ENCODE data around the gene MACROD2. TPM values are rescaled to one million over a fixed set of nuclear protein-coding genes. Genes with fewer than 3 reads are reported as not detected.
"Not testable (repeated sequence)": the region's sequence is repeated elsewhere in the genome, so short reads cannot be mapped to it uniquely, and the experiment has no call there.

Gene MACROD2
- total RNA-seq, 1 experiment from 2014 or later = 1.5 TPM

DNA sequence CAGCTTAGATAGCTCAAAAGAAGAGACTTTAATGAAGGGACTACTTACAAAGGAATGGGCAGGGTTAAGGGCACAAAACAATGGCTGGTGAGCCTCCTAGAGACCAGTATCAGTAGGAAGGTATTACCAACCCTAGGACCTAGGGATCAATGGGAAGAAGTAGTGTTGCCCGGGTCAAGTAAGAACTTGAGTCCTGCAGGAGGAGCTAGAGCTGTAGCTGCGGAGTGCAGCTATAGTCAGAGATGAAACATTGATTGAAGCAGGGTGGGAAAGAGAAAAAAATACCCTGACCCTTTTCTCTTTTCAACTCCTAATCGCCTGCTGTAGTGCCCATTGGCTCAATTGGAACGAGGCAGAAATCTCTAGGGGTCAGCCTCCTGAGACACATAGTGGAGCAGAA lies 198.1 kb downstream of the MACROD2 start:
- H3K4me3 ChIP-seq (ENCODE audit: insufficient read depth, low read depth, low read length) = no peak overlapping the region
- H3K27me3 ChIP-seq (ENCODE audit: control insufficient read depth, insufficient read depth, low read length) = no peaks in the 10 kb centered on the region
- H3K36me3 ChIP-seq (replicated peaks; ENCODE audit: control insufficient read depth, insufficient read depth, low read length) = no peaks in the 10 kb centered on the region
- peak; percentile 20 for DNase-seq

DNA sequence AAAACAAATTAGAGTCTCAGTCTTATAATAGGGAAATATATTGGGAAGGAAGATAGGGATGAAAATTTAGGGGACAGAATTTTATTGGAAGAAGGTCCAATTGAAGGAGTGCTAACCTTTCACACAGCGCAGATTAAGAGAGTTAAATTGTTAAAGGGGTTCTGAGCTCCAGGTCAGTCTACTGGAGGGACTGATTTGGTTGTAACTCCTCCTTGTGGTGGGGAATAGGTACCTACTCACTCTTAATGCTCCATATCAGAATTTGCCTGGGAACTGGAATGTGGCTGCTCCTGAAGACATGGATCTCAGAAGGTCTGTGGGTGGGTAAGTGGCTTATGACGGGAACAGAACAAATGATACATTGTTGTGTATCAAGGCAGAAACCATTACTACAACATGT lies 198.6 kb downstream of the MACROD2 start:
- Histone ChIP-seq H3K27me3 (ENCODE audit: control insufficient read depth, insufficient read depth, low read length) (no peaks in the 10 kb centered on the region), H3K4me3 (ENCODE audit: insufficient read depth, low read depth, low read length) (no peak overlapping the region), H3K36me3 (replicated peaks; ENCODE audit: control insufficient read depth, insufficient read depth, low read length) (no peaks in the 10 kb centered on the region)
- DNase-seq = peak; percentile 36

DNA sequence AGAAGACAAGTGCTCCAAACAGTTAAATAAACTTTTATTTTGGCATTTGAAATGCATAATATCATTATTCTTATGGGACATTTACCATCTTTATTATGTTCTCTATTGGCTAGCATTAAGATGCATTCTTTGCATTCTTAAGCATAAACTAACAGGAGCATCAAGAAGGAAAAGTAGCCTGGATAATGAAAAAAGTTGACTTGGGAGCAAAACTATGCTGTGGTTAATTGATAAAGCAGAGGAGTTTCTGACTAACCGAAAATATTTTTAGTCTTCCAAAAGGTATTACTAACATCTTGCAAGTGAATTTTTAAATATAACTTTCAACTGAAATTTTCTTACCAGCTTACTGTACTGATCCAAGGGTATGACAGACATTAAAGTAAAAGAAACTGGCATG lies 201.8 kb downstream of the MACROD2 start:
- Histone ChIP-seq H3K36me3 (replicated peaks; ENCODE audit: control insufficient read depth, insufficient read depth, low read length) (no peaks in the 10 kb centered on the region), H3K27me3 (ENCODE audit: control insufficient read depth, insufficient read depth, low read length) (no peaks in the 10 kb centered on the region), H3K4me3 (ENCODE audit: insufficient read depth, low read depth, low read length) (no peak overlapping the region)
- DNase-seq = no peak

DNA sequence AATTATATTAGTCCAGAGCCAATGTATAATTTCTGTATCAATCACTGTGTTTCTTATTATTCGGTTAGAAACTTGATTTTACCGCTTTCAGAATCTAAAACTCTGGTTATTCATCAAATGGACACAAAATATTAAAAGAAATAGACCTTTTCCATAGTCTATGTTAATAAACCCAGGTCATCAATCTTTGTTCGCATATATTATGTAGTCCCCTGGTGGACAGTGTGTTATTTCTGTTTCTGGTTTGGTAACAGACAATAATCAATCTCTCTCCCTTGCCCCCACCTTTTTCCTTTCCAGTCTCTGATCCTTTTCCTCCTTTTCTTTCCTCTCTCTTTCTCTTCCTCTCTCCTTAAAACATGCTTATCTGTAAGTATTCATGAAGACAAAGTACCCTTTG lies 203.1 kb downstream of the MACROD2 start:
- Histone ChIP-seq H3K4me3 (ENCODE audit: insufficient read depth, low read depth, low read length) (no peak overlapping the region), H3K27me3 (ENCODE audit: control insufficient read depth, insufficient read depth, low read length) (no peaks in the 10 kb centered on the region), H3K36me3 (replicated peaks; ENCODE audit: control insufficient read depth, insufficient read depth, low read length) (no peaks in the 10 kb centered on the region)
- DNase-seq = no peak

DNA sequence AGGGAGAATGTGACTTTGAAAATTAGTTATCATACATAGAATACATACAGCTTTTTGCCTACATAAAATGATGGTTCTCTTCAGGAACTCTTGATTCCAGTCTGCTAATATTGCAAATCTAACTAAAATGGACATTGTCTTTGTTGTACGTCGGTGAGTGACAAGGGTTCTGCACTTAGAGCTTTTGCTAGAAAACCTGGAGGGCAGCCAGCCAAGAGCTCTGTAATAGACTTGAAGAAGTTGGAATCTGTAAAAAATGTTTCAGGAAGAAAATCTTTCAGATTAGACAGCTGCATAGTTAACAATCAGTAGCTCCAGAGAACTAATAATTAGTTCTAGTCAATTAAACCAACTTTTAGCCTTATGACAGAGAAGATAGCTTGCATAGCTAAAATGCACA lies 203.8 kb downstream of the MACROD2 start:
- Histone ChIP-seq H3K4me3 (ENCODE audit: insufficient read depth, low read depth, low read length) (no peak overlapping the region), H3K27me3 (ENCODE audit: control insufficient read depth, insufficient read depth, low read length) (no peaks in the 10 kb centered on the region), H3K36me3 (replicated peaks; ENCODE audit: control insufficient read depth, insufficient read depth, low read length) (no peaks in the 10 kb centered on the region)
- no peak for DNase-seq

DNA sequence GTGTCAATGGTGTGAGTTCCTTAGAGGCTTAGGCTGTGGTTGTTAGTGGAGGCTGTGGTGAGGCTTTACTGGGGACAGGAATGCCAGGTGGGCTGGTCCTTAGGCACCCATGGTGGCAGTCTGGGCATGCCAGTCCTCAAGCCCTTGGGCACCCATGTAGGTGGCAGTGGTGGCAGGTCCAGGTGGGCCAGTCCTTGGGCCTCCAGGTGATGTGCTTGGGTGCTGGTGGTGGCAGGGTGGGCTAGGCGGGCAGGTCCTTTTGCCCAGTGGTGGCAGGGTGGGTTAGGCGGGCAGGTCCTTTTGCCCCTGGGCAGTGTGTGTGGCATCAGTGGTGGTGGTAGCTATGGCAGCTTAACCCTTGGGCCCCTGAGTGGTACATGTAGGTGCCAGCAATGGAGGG lies 208.3 kb downstream of the MACROD2 start:
- Histone ChIP-seq H3K27me3 (ENCODE audit: control insufficient read depth, insufficient read depth, low read length) (no peaks in the 10 kb centered on the region), H3K36me3 (replicated peaks; ENCODE audit: control insufficient read depth, insufficient read depth, low read length) (no peaks in the 10 kb centered on the region), H3K4me3 (ENCODE audit: insufficient read depth, low read depth, low read length) (no peak overlapping the region)
- DNase-seq = no peak

DNA sequence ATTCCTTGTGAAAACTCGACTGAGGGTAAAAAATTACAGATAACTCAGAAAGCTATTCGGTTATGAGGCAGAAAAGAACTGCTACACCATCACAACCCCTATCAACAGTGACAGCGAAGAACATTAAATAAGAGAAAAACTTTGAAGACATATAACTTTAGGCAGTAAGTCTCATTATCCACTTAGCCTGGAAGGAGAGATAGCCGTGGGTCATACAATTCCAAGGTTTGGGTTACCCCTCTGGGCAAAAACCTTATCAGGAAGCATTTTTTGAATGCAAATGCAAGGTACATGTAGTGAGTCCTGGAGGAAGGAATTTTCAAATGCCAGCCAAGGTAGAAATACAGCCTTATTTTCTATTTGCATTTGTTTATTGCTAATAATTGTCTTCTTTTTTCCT lies 212.3 kb downstream of the MACROD2 start:
- Histone ChIP-seq H3K27me3 (ENCODE audit: control insufficient read depth, insufficient read depth, low read length) (no peaks in the 10 kb centered on the region), H3K4me3 (ENCODE audit: insufficient read depth, low read depth, low read length) (no peak overlapping the region), H3K36me3 (replicated peaks; ENCODE audit: control insufficient read depth, insufficient read depth, low read length) (no peaks in the 10 kb centered on the region)
- no peak for DNase-seq

DNA sequence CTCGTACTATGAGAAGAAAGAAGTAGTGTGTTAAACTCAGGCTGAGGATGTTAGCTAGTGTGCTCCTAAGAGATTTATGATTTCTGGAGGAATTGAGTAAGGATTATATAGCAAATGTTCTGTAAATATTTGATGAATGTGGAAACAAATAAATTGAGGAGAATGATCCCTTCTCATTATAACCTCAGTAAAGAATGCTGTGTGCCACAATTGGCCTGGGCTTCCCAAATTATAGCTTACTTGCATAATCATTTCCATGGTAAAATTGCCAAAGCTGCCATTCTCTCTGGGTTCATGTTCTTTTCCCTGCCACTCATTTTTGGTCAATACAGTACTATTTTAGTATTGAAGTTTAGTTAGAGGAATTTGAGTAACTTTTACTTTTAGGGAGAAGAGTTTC lies 213.6 kb downstream of the MACROD2 start:
- H3K27me3 ChIP-seq (ENCODE audit: control insufficient read depth, insufficient read depth, low read length) = no peaks in the 10 kb centered on the region
- H3K4me3 ChIP-seq (ENCODE audit: insufficient read depth, low read depth, low read length) = no peak overlapping the region
- DNase-seq = no peak
- H3K36me3 ChIP-seq (replicated peaks; ENCODE audit: control insufficient read depth, insufficient read depth, low read length) = no peaks in the 10 kb centered on the region

DNA sequence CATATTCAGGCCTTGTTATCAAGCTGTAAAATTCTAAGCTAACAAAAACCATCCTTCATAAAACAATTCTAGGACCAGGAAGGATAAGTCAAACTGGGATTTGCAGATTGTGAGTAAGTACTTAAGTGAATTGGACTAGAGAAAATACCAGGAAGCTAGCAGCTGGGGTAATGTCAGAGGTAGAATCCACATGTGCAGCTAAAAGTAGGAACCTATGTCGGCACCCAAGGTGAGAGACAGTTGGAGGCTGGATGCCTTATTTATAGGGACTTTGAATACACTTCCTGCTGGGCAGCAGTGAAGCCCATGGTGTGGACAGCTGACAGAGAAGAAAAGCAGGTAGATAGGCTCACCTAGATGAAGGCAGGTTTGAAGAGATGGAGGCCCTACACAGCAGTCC lies 214.8 kb downstream of the MACROD2 start:
- H3K4me3 ChIP-seq (ENCODE audit: insufficient read depth, low read depth, low read length) = no peak overlapping the region
- H3K27me3 ChIP-seq (ENCODE audit: control insufficient read depth, insufficient read depth, low read length) = no peaks in the 10 kb centered on the region
- H3K36me3 ChIP-seq (replicated peaks; ENCODE audit: control insufficient read depth, insufficient read depth, low read length) = no peaks in the 10 kb centered on the region
- no peak for DNase-seq

DNA sequence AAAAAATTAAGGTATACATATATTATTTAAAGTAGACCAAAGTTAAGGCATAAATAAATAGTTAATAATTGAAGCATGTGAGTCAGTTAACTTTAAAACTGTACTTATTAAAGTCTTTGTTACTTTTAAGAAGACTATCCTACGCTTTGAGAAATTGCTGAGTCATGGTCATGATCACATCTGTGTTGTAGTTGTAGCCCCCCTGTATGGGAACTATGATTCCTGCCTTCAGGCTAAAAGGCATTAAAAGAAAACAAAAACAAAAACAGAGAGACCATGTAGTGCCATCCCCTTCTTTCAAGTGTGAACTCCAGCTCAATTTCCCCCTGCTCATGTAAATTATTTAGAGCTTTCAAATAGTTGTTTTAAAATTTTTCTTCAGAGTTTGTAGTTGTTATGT lies 218.7 kb downstream of the MACROD2 start:
- Histone ChIP-seq H3K27me3 (ENCODE audit: control insufficient read depth, insufficient read depth, low read length) (no peaks in the 10 kb centered on the region), H3K36me3 (replicated peaks; ENCODE audit: control insufficient read depth, insufficient read depth, low read length) (no peaks in the 10 kb centered on the region), H3K4me3 (ENCODE audit: insufficient read depth, low read depth, low read length) (no peak overlapping the region)
- no peak for DNase-seq

DNA sequence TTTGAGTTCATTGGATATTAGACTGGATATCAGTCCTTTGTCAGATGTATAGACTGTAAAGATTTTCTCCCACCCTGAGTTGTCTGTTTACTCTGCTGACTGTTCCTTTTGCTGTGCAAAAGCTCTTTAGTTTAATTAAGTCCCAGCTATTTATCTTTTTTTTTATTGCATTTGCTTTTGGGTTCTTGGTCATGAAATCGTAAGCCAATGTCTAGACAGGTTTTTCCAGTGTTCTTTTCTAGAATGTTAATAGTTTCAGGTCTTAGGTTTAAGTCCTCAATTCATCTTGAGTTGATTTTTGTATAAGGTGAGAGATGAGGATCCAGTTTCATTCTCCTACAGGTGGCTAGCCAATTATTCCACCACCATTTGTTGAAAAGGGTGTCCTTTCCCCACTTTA lies 220.6 kb downstream of the MACROD2 start:
- H3K27me3 ChIP-seq (ENCODE audit: control insufficient read depth, insufficient read depth, low read length); H3K4me3 ChIP-seq (ENCODE audit: insufficient read depth, low read depth, low read length); H3K36me3 ChIP-seq (replicated peaks; ENCODE audit: control insufficient read depth, insufficient read depth, low read length); DNase-seq: not testable (repeated sequence)

DNA sequence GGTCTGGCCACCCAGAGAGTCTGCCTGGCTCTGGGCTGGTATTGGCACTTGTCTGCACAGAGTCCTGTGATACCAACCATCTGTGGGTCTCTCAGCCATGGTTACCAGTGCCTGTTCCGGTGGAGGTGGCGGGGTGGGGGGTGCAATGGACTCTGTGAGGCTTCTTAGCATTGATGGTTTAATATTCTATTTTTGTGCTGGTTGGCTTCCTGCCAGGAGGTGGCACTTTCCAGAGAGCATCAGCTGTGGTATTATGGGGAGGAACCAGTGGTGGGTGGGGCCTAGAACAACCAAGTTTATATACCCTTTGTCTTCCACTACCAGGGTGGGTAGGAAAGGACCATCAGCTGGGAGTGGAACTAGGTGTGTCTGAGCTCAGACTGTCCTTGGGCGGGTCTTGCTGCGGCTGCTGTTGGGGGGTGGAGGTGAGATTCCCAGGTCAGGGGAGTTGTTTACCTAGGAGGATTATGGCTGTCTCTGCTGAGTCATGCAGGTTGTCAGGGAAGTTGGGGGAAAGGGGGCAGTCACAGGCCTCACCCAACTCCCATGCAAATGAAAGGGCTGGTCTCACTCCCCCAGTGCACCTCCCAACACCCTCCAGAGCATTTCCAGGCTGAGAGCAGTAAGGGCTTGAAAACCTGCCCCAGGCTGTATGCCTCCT lies 224.6 kb downstream of the MACROD2 start:
- Histone ChIP-seq H3K27me3 (ENCODE audit: control insufficient read depth, insufficient read depth, low read length) (no peaks in the 10 kb centered on the region), H3K4me3 (ENCODE audit: insufficient read depth, low read depth, low read length) (no peak overlapping the region), H3K36me3 (replicated peaks; ENCODE audit: control insufficient read depth, insufficient read depth, low read length) (no peaks in the 10 kb centered on the region)
- peak; percentile 6 for DNase-seq

DNA sequence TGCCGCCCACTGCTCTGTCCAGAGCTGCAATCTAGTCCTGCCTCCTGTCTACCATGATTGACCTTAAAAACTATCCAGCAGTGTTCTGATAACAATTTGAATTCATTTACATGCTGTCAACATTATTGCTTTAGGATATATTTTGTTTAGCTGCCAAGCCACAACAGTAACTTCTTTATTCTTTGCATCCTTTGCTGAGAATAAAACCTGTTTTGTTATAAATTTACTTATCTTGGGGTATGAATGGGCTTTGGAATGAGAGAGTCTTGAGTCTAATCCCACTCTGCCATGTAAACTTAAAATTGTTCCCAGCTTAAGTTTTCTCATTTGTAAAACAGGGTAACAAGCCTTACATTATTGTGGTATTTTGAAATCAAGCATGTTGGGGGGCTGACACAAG lies 225.7 kb downstream of the MACROD2 start:
- no peak for DNase-seq
- H3K4me3 ChIP-seq (ENCODE audit: insufficient read depth, low read depth, low read length) = no peak overlapping the region
- H3K27me3 ChIP-seq (ENCODE audit: control insufficient read depth, insufficient read depth, low read length) = no peaks in the 10 kb centered on the region
- no peaks in the 10 kb centered on the region for H3K36me3 ChIP-seq (replicated peaks; ENCODE audit: control insufficient read depth, insufficient read depth, low read length)

DNA sequence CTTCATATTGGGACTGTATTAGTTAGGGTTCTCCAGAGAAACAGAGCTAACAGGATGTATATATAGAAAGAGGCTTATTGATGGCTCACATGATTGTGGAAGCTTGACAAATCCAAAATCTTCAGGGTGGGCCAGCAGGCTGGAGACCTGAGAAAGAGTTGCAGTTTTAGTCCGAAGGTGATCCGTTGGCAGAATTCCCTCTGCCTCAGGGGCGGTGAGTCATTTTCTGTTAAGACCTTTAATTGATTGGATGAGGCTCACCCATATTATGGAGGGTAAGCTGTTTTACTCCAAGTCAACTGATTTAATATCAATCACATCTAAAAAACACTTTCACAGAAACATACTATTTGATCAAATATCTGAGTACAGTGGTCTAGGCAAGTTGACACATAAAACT lies 228.5 kb downstream of the MACROD2 start:
- Histone ChIP-seq H3K36me3 (replicated peaks; ENCODE audit: control insufficient read depth, insufficient read depth, low read length) (no peaks in the 10 kb centered on the region), H3K4me3 (ENCODE audit: insufficient read depth, low read depth, low read length) (no peak overlapping the region), H3K27me3 (ENCODE audit: control insufficient read depth, insufficient read depth, low read length) (no peaks in the 10 kb centered on the region)
- no peak for DNase-seq

DNA sequence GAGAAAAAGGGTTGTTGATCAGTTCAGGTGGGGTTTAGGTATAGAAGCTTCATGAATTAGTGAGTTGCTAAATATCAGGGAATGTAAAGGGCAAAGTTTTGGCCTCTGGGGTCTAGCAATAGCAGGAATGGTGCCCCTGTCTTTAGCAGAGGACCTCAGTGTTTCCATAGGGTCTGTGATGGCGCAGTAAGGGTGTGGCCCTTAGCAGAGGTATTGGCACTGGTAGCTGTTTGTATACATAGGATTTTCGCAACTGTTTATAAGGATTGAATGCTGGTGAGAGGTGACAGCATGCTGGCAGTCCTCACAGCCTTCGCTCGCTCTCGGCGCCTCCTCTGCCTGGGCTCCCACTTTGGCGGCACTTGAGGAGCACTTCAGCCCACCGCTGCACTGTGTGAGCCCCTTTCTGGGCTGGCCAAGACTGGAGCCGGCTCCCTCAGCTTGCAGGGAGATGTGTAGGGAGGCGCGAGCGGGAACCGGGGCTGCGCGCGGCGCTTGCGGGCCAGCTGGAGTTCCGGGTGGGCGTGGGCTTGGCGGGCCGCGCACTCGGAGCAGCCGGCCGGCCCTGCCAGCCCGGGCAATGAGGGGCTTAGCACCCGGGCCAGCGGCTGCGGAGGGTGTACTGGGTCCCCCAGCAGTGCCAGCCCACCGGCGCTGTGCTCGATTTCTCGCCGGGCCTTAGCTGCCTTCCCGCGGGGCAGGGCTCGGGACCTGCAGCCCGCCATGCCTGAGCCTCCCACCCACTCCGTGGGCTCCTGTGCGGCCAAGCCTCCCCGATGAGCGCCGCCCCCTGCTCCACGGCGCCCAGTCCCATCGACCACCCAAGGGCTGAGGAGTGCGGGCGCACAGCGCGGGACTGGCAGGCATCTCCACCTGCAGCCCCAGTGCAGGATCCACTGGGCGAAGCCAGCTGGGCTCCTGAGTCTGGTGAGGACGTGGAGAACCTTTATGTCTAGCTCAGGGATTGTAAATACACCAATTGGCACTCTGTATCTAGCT lies 231.0 kb downstream of the MACROD2 start:
- not testable (repeated sequence) for DNase-seq; H3K4me3 ChIP-seq (ENCODE audit: insufficient read depth, low read depth, low read length); H3K36me3 ChIP-seq (replicated peaks; ENCODE audit: control insufficient read depth, insufficient read depth, low read length); H3K27me3 ChIP-seq (ENCODE audit: control insufficient read depth, insufficient read depth, low read length)

Measured in H7 (cell line).